Stimulated activated CD4-positive, alpha-beta T cell treated with anti-CD3 and anti-CD28 coated beads, Interleukin-12 subunit alpha, Interleukin-12 subunit beta, amount 100 ng/mL, for 4 hours (primary cell): ENCODE results near the gene FCAMR.
A peak's percentile ranks its signal among the peaks of the same experiment; 100 is the strongest.
"Not testable (repeated sequence)": the region's sequence is repeated elsewhere in the genome, so short reads cannot be mapped to it uniquely, and the experiment has no call there.

Experiments
- DNase-seq: peaks from one replicate; pipeline ENCODE4 v3.0.0-alpha.2; 2020

FCAMR gene

DNA sequence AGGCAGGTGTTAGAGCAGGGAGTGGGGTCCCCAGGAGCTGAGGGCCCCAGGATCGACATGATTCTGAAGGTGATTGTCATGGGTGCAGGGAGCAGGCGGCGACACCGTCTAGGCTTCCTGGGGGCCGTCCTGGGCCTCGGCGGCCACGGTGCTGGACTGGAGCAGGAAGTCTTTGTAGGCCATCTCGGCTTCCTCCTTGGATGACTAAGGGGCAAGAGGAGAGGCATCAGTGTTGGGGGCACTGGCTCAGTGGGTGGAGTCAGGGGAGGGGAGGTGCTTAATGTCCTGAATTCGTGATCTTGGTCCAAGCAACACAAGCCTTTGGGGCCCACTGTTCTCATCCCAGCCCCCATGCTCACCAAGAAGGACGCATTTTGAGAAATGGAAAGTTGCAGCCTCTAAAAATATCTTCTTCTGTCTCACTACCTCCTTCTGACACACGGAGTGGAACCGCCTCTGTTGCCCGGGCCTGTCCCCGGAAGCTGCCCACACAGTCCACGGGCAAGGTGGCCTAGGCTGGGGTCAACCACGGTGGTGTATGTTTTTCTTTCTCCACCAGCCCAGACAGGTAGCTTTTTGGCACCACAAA lies 40.0 kb downstream of the FCAMR start:
- DNase-seq = no peak

- no peak for DNase-seq
Measured at GRCh38 chr1:206929524-206929923, 40.7 kb downstream of the FCAMR start.

- DNase-seq = no peak
Measured at GRCh38 chr1:206926286-206926685, 44.0 kb downstream of the FCAMR start.

DNA sequence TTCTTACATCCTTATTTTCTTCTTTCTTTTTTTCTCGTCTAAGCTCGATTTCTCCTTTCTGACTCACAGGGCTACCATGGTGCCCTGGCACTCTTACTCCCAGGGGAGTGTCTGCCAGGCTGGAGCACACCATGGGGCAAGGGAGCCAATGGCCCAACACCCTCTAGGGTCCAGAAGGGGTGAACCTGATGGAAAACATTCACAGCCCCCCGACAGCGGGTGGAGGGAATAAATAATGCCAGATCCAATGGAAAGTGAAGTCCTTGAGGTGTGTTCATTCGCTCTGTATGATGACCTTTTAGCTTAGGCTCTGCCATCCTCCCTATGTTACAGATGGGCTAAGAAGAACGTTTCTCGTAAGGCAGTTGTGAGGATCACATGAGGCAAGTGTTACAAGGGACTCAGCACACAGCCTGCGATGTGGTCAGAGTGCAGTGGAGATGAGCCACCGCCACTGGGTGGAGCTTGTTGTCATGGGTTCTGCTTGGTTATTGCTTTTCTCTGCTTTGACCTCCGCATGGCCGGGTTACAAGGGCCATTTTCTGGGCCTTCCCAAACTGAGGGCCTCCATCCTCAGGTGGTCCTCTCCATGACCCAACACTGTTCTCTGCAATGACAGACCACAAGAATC lies 45.0 kb downstream of the FCAMR start:
- no peak for DNase-seq

DNA sequence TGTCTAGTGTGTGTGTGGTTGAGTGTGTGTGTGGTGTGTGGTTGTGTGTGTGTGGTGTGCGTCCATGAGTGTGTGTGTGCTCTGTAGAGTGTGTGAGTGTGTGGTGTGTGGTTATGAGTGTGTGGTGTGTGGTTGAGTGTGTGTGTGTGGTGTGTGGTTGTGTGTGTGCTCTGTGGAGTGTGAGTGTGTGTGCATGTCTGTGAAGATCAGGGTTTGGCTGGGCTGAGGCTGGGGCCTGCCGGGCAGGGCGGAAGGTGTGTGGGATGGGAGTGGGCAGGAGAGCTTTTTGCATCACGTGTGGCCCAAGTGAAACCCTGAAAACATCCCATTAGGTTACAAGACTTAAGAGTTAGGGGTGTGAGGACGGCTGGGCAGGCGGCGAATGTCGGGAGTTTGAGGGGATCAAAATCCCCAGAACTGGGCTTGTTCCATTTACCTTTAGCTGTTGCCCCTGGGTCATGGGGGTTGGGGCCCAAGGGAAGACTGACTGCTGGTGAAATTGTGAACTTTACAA lies 45.6 kb downstream of the FCAMR start:
- no peak for DNase-seq

- not testable (repeated sequence) for DNase-seq
Measured at GRCh38 chr1:206923961-206924557, 46.2 kb downstream of the FCAMR start.

- peak; percentile 51 for DNase-seq
Measured at GRCh38 chr1:206923009-206923960, 47.0 kb downstream of the FCAMR start.

GRCh38 chr1:206922524-206922923 lies 47.7 kb downstream of the FCAMR start:
- DNase-seq = no peak

DNA sequence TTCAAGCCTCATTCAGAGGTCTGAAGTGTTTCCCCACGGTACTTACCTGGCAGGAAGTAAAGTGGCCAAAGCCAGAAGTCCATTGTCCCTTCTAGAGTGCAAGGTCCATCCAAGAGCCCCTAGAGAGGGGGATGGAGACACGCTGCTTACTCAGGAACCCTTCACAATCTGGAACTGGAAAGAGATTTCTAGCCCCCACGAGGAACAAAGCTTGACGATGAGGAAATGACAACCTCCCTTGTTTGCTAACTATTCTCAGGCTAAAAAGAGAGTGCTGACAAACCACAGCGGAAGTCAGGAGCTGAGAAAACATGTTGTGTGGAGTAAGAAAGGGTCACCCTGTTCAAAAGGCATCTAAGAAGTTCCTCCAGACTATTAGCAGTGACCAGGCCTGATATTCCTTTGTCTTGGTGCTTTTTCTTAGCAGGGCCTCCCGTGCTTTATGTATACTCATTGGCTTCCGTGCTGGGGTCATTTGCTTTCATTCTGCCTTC lies 48.4 kb downstream of the FCAMR start, which contains the start of gene FCMR:
TSS of gene FCMR (minus strand) at position 170 of the 494 bp plus-strand sequence. CDS start at position 83, 87 bp downstream.
- no peak for DNase-seq

GRCh38 chr1:206918076-206918475 lies 52.2 kb downstream of the FCAMR start:
- no peak for DNase-seq

GRCh38 chr1:206916000-206916709 lies 54.1 kb downstream of the FCAMR start:
- DNase-seq = no peak

- no peak for DNase-seq
Measured at GRCh38 chr1:206915030-206915735, 55.1 kb downstream of the FCAMR start.

DNA sequence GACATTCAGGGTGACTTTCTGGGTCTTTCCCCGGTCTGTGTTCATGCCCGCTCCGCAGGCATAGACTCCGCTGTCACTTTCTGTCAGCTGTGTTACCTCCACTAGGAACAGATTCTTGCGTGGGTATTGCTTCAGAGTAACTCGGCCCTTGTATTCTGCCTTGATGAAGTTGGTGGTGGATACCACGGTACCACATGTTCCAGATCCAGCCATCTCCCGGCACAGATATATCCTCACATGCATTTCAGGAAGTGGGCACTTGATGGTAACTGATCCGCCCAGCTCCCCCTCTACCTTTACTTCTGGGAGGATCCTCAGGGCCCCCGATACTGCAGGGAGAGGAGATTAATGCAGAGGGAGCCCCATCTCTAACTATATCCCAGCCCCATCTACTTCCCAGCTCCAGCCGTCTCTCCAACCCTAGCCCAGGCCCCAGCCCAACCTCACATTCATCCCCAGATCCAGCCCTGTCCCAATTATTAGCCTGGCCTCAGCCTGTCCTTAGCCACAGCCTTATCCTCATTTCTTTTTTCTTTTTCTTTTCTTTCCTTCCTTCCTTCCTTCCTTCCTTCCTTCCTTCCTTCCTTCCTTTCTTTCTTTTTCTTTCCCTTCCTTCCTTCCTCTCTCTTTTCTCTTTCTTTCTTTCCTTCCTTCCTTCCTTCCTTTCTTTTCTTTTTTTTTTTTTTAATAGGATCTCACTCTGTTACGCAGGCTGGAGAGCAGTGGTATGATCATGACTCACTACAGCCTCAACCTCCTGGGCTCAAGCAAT lies 56.3 kb downstream of the FCAMR start:
- DNase-seq = no peak

GRCh38 chr1:206912445-206913095 lies 57.7 kb downstream of the FCAMR start:
- no peak for DNase-seq

- no peak for DNase-seq
Measured at GRCh38 chr1:206911064-206911663, 59.1 kb downstream of the FCAMR start.

GRCh38 chr1:206909883-206910318 lies 60.4 kb downstream of the FCAMR start:
- no peak for DNase-seq

GRCh38 chr1:206909161-206909882 lies 60.9 kb downstream of the FCAMR start:
- DNase-seq = peak; percentile 53

DNA sequence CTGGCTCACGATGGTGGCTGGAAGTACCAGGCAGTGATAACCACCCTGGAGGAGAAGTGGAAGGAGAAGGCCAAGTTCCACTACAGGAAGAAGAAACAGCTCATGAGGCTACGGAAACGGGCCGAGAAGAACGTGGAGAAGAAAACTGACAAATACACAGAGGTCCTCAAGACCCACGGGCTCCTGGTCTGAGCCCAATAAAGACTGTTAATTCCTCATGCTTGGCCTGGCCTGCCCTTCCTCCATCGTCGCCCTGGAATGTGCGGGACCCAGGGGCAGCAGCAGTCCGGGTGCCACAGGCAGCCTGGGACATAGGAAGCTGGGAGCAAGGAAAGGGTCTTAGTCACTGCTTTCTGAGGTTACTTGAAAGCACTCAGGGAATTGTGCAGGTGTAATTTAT lies 62.2 kb downstream of the FCAMR start:
- no peak for DNase-seq
